Skin epidermis (tissue), 12 donors: Measurements from ENCODE around the gene CCL16.
A peak's percentile ranks its signal among the peaks of the same experiment; 100 is the strongest.
"Not testable (repeated sequence)": the region's sequence is repeated elsewhere in the genome, so short reads cannot be mapped to it uniquely, and the experiment has no call there.

Experiments
- H3K27ac ChIP-seq, 21 experiments: fragments of 200-600 bp; sonication (generic) in 11 of 21; one replicate each; pipeline ENCODE4 v1.5.0; 2020; ENCODE audit warnings: mild to moderate bottlenecking in 3 of 21, inconsistent platforms in 2 of 21, moderate library complexity in 2 of 21
- H3K4me3 ChIP-seq, 7 experiments: fragments of 200-600 bp; sonication (generic) in 2 of 7; one replicate each; pipeline ENCODE4 v1.5.0; 2020; ENCODE audit warnings: inconsistent platforms in 2 of 7, mild to moderate bottlenecking in 2 of 7, moderate library complexity in 1 of 7

The CCL16 gene

DNA sequence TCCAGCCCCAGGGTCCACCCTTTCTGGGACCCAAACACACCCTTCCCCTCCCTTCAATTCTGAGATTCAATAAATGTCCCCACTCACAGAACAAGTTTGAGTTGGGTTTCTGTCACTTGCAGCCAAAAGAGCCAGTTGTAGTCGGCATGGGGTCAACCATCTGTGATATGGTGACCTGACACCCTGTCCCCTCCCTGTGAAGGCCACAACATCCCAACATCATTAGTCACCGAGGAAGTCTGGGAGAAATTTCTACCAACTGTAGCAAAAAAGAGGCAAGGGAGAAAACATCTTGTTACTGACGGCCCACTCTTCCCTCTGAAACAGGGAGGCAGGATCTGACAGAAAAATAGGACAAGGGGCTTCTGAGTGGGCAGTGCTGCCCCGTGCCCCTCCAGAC is 37.1 kb downstream of the CCL16 start:
- Histone ChIP-seq H3K27ac (no peak overlapping the region), H3K4me3 (no peak overlapping the region)

DNA sequence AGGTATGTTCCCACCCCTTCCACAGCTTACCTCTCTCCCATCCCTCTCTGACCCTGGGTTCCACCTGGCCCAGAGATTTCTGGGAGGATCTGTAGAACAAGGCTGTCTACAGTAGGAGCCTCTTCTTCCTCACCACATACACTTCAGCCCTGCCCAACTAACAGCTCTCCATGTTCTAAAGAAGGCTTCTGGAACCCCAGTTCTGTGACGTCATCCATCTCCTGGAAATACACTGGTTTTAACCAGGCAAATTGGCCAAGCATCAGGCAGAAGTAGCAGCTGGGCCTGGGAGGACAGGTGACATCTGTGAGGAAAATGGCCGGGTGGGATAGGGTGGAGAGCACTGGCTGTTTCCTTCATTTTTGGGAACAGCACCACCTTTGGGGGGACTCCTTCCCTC is 37.8 kb downstream of the CCL16 start, which contains the start of gene LYZL6:
TSS of gene LYZL6 (minus strand) at position 177 of the 400 bp plus-strand sequence. CDS start 4,357 bp downstream, outside the sequence.
- H3K4me3 ChIP-seq, result no peak within 1 kb of the TSS
- H3K27ac ChIP-seq, result no peak within 1 kb of the TSS

DNA sequence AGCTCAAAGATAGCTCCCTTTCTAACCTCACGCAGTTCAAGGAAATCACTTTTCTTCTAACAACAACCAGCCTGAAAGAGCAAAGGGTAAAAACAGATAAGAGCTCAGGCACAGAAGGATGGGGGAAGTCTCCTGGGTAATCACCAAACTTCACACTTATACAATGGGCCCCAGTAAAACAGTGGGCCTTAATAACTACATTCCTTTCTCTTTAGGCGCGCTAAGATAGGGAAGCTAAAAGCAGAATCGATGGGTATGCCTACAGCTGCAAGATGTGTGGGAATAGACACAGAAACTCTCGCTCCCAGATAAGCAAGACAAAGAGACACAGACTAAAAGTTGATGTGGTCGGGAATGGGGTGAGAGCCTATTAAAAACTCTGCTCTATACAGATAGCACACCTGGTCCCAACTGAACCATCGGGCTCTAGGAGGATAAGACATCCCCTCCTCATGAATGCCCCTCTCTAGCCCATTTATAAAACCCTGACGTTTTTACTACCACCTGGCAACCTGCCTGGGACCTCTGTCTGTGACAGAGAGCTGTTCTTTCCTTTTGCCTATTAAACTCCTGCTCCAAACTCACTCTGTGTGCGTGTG is 38.6 kb downstream of the CCL16 start:
- Histone ChIP-seq H3K4me3 (no peak overlapping the region), H3K27ac (no peak overlapping the region)

- H3K4me3 ChIP-seq, H3K27ac ChIP-seq: not testable (repeated sequence)
Observed at GRCh38 chr17:35938492-35938891, 42.8 kb downstream of the CCL16 start.

DNA sequence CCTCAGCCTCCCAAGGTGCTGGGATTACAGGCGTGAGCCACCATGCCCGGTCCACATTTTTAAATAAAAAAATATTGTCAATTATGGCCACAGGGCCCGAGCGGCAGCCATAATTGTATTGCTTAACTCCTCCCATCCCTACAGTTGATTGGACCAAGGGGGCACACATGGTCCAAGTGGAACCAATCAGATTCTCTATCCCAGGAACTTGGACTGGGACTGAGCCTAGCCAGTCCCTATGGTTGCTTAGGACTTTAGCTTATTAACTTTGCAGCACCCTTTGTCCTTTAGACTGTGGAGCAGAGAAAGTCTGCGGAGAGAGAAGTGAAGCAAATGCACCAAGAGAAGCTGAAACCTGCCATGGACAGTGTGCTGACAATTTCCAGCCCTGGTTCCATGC is 45.2 kb downstream of the CCL16 start:
- Histone ChIP-seq H3K27ac (no peak overlapping the region), H3K4me3 (no peak overlapping the region)

DNA sequence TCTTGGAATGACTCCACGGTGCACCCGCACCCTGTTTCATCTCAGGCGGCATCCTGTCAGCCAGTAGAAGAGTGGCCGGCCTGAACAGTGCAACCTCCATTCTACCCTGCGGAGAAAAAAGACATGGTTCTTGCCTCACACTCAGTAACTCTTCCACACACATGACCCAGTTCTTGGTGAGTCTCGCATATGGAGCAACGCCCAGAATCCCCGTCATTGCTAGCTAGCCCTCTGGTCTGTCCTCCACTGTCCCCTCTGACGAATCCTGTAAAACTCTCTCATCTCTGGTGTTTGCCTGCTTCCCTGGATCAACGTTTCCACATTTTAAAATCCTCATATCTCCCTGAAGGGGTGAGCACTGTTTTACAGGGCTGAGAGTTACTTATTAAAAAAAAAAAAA is 46.5 kb downstream of the CCL16 start:
- Histone ChIP-seq H3K27ac (no peak overlapping the region), H3K4me3 (no peak overlapping the region)

- no peak overlapping the region for H3K4me3 ChIP-seq
- no peak overlapping the region for H3K27ac ChIP-seq
Observed at GRCh38 chr17:35932586-35932985, 48.7 kb downstream of the CCL16 start.

DNA sequence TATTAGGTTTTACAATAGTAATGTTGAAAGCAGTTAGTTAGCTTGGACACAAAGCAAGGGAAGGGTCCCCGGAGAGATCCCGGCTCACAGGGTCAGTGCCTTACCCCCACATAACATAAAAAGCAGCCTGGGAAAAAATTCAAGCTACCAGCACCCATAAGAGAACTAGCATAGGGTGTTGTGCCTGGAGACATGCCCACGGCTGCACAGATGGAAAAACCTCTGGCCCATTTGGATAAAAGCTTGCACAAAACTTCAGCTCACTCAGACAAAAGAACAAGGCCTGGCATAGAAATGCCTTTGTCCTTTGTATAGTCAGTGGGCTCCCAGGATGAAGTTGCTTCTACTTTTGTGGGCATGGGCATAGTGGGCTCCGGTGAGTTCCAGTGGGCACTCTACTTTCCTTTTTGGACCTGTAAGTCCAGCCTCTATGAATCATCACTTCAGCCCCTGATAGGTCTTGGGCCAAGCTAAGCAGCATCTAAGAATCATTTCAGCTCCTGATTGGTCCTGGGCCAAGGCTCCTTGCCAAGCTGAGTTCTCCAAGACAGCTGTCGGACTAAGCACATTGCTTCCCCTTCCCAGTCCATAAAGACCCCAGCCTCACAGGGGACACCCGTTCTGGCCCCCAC is 49.4 kb downstream of the CCL16 start:
- Histone ChIP-seq H3K27ac (no peak overlapping the region), H3K4me3 (no peak overlapping the region)

DNA sequence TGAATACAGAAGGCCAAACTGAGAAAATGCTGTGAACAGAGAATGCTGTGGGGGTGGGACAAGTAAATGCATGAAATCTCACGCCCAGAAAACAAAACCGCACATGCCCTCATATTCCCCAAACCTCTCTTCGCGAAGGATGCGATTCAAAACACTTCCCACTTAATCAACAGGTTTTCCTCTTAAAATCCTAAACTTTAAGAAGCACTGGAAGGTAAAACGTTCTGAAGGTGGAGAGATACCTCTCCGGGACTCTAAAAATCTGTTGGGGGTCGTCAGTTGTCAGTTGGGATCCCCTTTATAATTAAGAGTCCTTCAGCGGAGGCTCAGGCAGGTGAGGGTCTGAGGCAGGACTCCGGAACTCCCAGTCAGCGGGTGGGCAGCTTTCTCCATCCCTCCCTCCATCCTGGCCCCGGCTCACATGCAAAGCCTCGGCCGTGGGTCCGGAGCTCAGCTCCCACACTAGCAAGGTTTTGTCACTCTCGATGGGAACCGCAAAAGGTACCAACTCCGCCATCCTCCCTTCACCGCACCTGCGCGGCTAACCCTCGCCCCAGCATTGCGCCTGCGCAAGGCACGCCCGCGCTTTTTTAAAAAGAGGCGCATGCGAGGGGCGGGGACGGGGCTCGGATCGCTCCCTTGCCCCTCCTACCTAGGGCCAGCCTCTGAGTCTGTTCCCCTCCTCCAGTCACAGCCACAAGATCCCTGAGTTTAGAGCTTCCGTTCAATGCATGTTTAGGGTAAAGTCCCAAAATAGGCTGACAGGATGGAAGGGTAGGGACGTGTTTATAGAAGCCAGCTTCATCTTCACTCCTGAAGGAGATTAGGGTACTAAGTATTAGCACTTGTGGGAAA is 50.9 kb downstream of the CCL16 start, which contains the start of gene RDM1:
TSS of gene RDM1 (minus strand) at position 563 of the 855 bp plus-strand sequence. CDS start at position 517, 46 bp downstream.
- Histone ChIP-seq H3K4me3 (peak within 1 kb of the TSS; percentile 20 to 55 (median 32)), H3K27ac (no peak within 1 kb of the TSS)

DNA sequence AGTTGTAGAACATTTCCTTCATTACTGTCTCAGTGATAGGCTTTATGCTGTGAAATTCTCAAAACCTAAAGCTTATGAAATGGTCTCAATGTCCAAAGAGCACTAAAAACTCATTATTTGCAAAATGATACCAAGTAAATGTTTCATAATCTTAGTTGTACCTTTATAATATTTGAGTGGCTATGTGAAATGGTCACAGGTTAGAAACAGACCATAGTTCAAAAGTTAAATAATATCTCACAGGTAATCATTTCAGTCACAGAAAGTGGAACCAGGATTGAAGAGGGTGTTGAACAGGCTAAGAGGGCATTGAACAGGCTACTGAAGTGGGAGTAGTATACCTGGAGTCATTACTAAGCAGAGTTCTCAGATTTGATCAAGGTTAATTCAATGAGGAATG is 53.6 kb downstream of the CCL16 start:
- Histone ChIP-seq H3K4me3 (no peak overlapping the region), H3K27ac (no peak overlapping the region)
